Ramos (cell line): ENCODE measurements around the gene ZMYND12.

Source experiments
- in situ Hi-C: fragments of 300-500 bp; cut with MboI; formaldehyde crosslinking; loops from one replicate; pipeline ENCODE4 v1.14.3; 2022; ENCODE audit warnings: low sequenced_read_pairs; ENCODE audit not compliant: unreplicated experiment

Gene ZMYND12

GRCh38 chr1:42442662-42443061, 13.2 kb downstream of the ZMYND12 start:
- in situ Hi-C loops: no loop called here

DNA sequence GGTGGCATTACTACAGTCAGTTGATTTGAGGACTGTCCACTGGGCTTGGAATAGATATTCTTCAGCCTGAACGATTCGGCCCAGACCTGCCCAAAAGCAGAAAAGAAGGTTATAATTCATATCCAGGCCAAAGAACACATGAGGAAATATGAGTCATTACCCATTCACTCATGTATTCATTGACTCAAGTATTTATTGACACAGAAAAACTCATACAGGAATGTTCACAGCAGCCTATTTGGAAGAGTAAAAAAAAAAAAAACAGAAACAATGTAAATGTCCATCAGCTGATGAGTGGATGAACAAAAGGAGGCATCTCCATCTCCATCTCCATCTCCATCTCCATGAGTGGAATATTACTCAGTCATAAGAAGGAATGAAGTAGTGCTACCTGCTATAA, 15.9 kb downstream of the ZMYND12 start:
- in situ Hi-C loops: no loop called here

DNA sequence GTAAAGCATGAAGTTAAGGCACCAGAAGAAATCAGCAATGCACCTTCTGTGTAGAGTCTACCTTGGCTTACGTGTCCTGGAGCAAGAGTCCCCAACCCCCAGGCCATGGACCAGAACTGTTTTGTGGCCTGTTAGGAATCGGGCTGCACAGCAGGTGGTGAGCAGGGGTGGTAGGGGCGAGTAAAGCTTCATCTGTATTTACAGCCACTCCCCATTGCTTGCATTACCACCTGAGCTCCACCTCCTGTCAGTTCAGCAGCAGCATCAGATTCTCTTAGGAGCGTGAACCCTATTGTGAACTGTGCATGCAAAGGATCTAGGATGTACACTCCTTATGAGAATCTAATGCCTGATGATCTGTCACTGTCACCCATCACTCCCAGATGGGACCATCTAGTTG, 21.5 kb downstream of the ZMYND12 start:
- in situ Hi-C loops: no loop called here

GRCh38 chr1:42433369-42433768, 22.5 kb downstream of the ZMYND12 start:
- in situ Hi-C loops: no loop called here

- in situ Hi-C loops: no loop called here
Measured at GRCh38 chr1:42432714-42433113, 23.1 kb downstream of the ZMYND12 start.

DNA sequence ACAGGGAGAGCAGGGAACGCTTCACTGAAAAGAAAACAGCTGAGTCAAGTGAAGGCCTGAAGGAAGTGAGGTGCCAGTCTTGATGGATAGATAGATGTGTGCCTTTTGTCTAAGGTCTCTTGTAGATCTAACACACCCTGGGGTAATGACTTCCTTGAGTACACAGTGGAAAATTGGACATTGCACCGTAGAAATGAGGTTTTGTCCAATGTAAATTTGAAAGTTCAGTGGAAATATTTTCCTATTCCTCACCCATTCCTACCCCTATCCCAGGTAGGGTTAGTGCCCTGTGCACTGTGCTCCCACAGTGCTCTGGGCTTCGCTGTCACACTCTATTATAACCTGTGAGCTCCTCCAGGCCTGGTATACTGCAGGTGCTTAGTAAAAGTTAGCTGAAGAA, 24.3 kb downstream of the ZMYND12 start:
- in situ Hi-C loops: no loop called here

GRCh38 chr1:42430286-42431135, 25.3 kb downstream of the ZMYND12 start:
- in situ Hi-C loops: no loop called here

GRCh38 chr1:42429603-42430002, 26.2 kb downstream of the ZMYND12 start:
- in situ Hi-C loops: no loop called here

DNA sequence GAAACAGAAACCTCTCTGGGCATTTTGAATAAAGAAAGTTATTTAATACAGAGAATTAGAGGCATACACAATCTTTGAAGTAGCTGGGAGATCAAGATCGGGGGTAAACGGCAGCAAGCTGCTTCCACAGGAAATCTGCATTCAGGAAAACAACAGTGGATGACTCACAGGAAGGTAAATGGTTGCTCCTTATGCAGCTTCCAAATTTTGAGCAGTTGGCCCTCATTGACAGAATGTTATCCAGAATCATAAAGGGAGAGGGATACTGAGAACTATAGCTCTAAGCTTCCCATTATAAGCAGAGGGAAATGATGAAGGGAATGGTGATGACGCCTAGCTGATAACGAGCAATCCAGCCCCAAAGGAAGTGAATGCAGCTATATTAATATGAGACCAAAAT, 28.6 kb downstream of the ZMYND12 start:
- in situ Hi-C loops: no loop called here

DNA sequence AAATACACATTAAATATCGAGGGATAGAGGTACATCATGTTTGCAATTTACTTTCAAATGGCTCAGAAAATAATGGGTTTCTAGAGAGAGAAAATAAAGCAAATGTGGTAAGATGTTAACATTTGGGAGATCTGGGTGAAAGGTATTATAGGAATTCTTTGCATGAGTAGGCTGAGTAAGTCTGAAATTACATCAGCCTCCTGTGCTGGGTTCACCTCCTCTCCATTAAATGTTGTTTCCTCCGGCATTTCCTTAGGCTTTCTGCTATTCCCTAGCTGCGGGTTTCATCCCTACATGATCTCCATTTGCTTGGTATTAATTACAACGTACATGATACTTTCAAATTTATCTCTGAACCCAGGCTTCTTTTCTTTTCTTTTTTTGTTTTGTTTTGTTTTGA, 31.6 kb downstream of the ZMYND12 start:
- in situ Hi-C loops: no loop called here

- in situ Hi-C loops: no loop called here
Measured at GRCh38 chr1:42423681-42424080, 32.1 kb downstream of the ZMYND12 start.

GRCh38 chr1:42422737-42423136, 33.1 kb downstream of the ZMYND12 start:
- in situ Hi-C loops: no loop called here

DNA sequence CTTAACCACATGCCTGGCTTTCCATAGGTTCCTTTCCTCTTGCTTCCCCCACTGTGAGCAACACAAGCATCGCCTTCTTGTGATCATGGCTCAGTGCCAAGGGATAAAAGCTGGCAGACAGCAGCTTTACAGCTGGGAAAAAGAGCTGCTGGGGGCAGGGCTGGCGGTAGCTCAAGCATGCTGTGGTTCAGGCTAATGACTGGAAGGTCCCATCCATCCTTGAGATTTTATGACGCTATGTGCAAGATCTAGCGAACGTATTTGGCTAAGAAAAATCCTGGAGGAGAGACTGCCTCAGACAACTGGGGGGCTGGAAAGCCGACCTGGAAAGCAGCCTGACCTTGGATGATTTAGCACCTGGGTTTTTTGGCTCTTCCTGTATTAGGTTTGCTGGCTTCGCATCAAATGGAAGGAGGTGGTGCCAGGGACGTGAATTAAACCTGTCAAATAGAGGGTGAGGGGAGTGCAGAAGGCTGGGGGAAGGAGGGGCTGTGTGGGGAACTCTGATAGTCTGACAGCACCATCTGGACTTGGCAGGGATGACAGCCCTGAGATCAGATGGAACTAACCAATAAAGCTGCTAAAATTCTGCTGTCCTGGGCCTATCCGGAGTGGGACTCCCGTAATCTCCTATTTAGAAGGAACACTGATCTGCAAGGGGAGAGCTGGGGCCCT, 34.8 kb downstream of the ZMYND12 start:
- in situ Hi-C loops: no loop called here

GRCh38 chr1:42420121-42420520, 35.7 kb downstream of the ZMYND12 start:
- in situ Hi-C loops: no loop called here

- in situ Hi-C loops: no loop called here
Measured at GRCh38 chr1:42419126-42419821, 36.5 kb downstream of the ZMYND12 start.

DNA sequence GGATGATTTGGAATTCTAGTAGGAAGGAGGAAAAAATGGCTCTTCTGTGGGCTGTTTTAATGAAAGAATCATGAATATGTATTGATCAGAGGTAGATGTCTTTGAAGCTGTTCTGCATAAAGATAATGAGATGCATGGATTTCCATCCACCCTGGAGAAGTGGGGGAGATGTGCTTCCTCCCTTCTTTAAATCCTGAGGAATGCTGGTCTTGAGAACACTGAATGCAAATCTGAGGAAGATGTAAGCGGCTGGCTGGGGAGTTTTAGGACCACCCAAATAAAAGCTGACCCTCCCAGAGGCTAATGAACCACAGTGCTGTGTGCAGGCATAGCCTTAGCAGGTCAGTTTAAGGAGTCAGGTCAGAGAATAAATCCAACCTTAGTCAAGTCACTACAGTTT, 37.3 kb downstream of the ZMYND12 start:
- in situ Hi-C loops: no loop called here

DNA sequence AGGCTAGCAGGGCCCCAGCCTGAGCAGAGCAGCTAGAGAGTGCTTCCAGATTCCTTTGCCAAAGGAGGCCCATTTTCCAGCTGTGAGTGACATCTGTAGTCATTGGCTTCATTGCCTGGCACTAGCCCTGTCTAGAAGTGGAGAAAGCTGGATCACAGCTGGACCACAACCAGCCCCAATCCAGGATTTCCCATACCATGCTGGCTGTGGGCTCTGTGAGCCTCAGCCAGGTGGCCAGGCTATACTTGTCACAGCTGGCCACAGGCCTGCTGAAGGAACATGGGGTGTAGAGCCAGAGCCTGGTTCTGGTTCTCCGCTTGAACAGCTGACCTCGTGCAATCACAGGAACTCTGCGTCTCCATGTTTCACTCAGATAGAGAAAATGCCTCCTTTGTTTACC, 38.7 kb downstream of the ZMYND12 start:
- in situ Hi-C loops: no loop called here

GRCh38 chr1:42414551-42415496, 41.0 kb downstream of the ZMYND12 start:
- in situ Hi-C loops: no loop called here

GRCh38 chr1:42403880-42404400, 51.9 kb downstream of the ZMYND12 start:
- in situ Hi-C loops: no loop called here
